Trophoblast cell (in vitro differentiated cells and primary cell): ENCODE results near the gene NFE2L2.
"Not testable (repeated sequence)": the region's sequence is repeated elsewhere in the genome, so short reads cannot be mapped to it uniquely, and the experiment has no call there.

Experiments used
- DNase-seq, 2 donors: peaks; one replicate each; pipeline ENCODE4 v3.0.0-alpha.2; 2016
- H2AFZ ChIP-seq: 2 replicates; pipeline ENCODE4 v1.6.1; 2013; ENCODE audit warnings: low read length, moderate library complexity, mild to moderate bottlenecking; ENCODE audit not compliant: insufficient read depth, poor library complexity
- H2AK5ac ChIP-seq: 2 replicates; pipeline ENCODE4 v1.6.1; 2013; ENCODE audit warnings: mild to moderate bottlenecking, low read length
- H2BK120ac ChIP-seq: 2 replicates; pipeline ENCODE4 v1.6.1; 2013; ENCODE audit warnings: low read length, mild to moderate bottlenecking, moderate library complexity; ENCODE audit not compliant: insufficient read depth, poor library complexity
- H2BK12ac ChIP-seq: 2 replicates; pipeline ENCODE4 v1.6.1; 2013; ENCODE audit warnings: mild to moderate bottlenecking, low read length, moderate library complexity
- H2BK5ac ChIP-seq: 2 replicates; pipeline ENCODE4 v1.6.1; 2013; ENCODE audit warnings: low read length, low read depth, moderate library complexity, mild to moderate bottlenecking; ENCODE audit not compliant: poor library complexity
- H3K14ac ChIP-seq: 2 replicates; pipeline ENCODE4 v1.6.1; 2013; ENCODE audit warnings: mild to moderate bottlenecking, low read length
- H3K18ac ChIP-seq: 2 replicates; pipeline ENCODE4 v1.6.1; 2013; ENCODE audit warnings: mild to moderate bottlenecking, low read length
- H3K23ac ChIP-seq: 2 replicates; pipeline ENCODE4 v1.6.1; 2013; ENCODE audit warnings: low read length
- H3K27ac ChIP-seq: 2 replicates; pipeline ENCODE4 v1.5.1; 2013; ENCODE audit warnings: low read depth, mild to moderate bottlenecking, inconsistent platforms, low read length, moderate library complexity
- H3K27me3 ChIP-seq: 2 replicates; pipeline ENCODE4 v1.6.1; 2013; ENCODE audit warnings: inconsistent platforms, mild to moderate bottlenecking, low read length, moderate library complexity; ENCODE audit not compliant: insufficient read depth
- H3K36me3 ChIP-seq, 2 experiments: 1 replicate in 1 of 2; 2 replicates in 1 of 2; pipeline ENCODE4 v1.6.1; 2013; ENCODE audit warnings: low read length in 2 of 2, mild to moderate bottlenecking in 2 of 2, moderate library complexity in 1 of 2; ENCODE audit not compliant: insufficient read depth in 2 of 2, control insufficient read depth in 1 of 2
- H3K4ac ChIP-seq: 2 replicates; pipeline ENCODE4 v1.6.1; 2013; ENCODE audit warnings: low read depth, mild to moderate bottlenecking, low read length, moderate library complexity
- H3K4me1 ChIP-seq, 2 experiments: 1 replicate in 1 of 2; 2 replicates in 1 of 2; pipeline ENCODE4 v1.6.1; 2013; ENCODE audit warnings: low read length in 2 of 2, mild to moderate bottlenecking in 2 of 2, moderate library complexity in 1 of 2; ENCODE audit not compliant: insufficient read depth in 2 of 2, control insufficient read depth in 1 of 2
- H3K4me2 ChIP-seq: 2 replicates; pipeline ENCODE4 v1.6.1; 2013; ENCODE audit warnings: inconsistent platforms, mild to moderate bottlenecking, low read length, moderate library complexity
- H3K4me3 ChIP-seq: 2 replicates; pipeline ENCODE4 v1.5.1; 2013; ENCODE audit warnings: mild to moderate bottlenecking, low read depth, low read length, inconsistent platforms
- H3K79me1 ChIP-seq: one replicate; pipeline ENCODE4 v1.6.1; 2013; ENCODE audit warnings: low read length
- H3K79me2 ChIP-seq: 2 replicates; pipeline ENCODE4 v1.6.1; 2013; ENCODE audit warnings: low read length, mild to moderate bottlenecking; ENCODE audit not compliant: control insufficient read depth, insufficient read depth, poor library complexity
- H3K9ac ChIP-seq: 2 replicates; pipeline ENCODE4 v1.6.1; 2013; ENCODE audit warnings: mild to moderate bottlenecking, low read length
- H3K9me3 ChIP-seq: 2 replicates; pipeline ENCODE4 v1.6.1; 2013; ENCODE audit warnings: low read depth, mild to moderate bottlenecking, control low read depth, inconsistent platforms, low read length; ENCODE audit not compliant: insufficient read depth
- H4K12ac ChIP-seq: 2 replicates; pipeline ENCODE4 v1.6.1; 2013; ENCODE audit warnings: low read depth, mild to moderate bottlenecking, low read length, moderate library complexity
- H4K8ac ChIP-seq: 2 replicates; pipeline ENCODE4 v1.6.1; 2013; ENCODE audit warnings: low read depth, mild to moderate bottlenecking, low read length, moderate library complexity
- H4K91ac ChIP-seq: one replicate; pipeline ENCODE4 v1.6.1; 2013; ENCODE audit warnings: low read depth, mild to moderate bottlenecking, low read length, moderate library complexity
- WGBS: extraction: QIAGEN DNeasy Blood & Tissue Kit; methylation state at CpG from one replicate; pipeline ENCODE4 v1.1.7; 2013; ENCODE audit warnings: missing lambda C conversion rate; ENCODE audit not compliant: insufficient read length, insufficient coverage; ENCODE audit errors: extremely low coverage; 5-methylcytosine and 5-hydroxymethylcytosine counted together

The NFE2L2 gene

GRCh38 chr2:177229442-177230242 lies 34.9 kb downstream of the NFE2L2 start:
- no peaks in the 10 kb centered on the region for H3K79me1 ChIP-seq
- no peak overlapping the region for H4K12ac ChIP-seq
- H2BK12ac ChIP-seq, result no peak overlapping the region
- H3K14ac ChIP-seq, result no peak overlapping the region
- no peak overlapping the region for H2BK5ac ChIP-seq
- no peak overlapping the region for H3K9ac ChIP-seq
- H2BK120ac ChIP-seq, result no peak overlapping the region
- no peaks in the 10 kb centered on the region for H3K9me3 ChIP-seq
- DNase-seq, result no peak
- H3K27ac ChIP-seq, result no peak overlapping the region
- no peaks in the 10 kb centered on the region for H3K79me2 ChIP-seq
- peaks cover 8 to 20% of the 10 kb centered on the region in 2 experiments for H3K36me3 ChIP-seq
- H4K91ac ChIP-seq, result no peak overlapping the region
- no peak overlapping the region for H4K8ac ChIP-seq
- no peak overlapping the region for H3K18ac ChIP-seq
- H2AK5ac ChIP-seq, result no peak overlapping the region
- no peak overlapping the region for H3K4me2 ChIP-seq
- H3K4ac ChIP-seq, result no peak overlapping the region
- H3K27me3 ChIP-seq, result no peaks in the 10 kb centered on the region
- no peak overlapping the region for H3K23ac ChIP-seq
- H2AFZ ChIP-seq, result no peak overlapping the region
- no peaks in the 10 kb centered on the region for H3K4me1 ChIP-seq
- WGBS, result no CpG with 5 or more reads among the region's 8 CpGs
- no peak overlapping the region for H3K4me3 ChIP-seq

- Histone ChIP-seq H3K27ac (no peak overlapping the region), H3K4ac (no peak overlapping the region), H4K12ac (no peak overlapping the region), H4K91ac (no peak overlapping the region), H2BK12ac (no peak overlapping the region), H3K4me2 (no peak overlapping the region), H2BK120ac (no peak overlapping the region), H3K23ac (no peak overlapping the region), H3K4me3 (no peak overlapping the region), H3K79me2 (no peaks in the 10 kb centered on the region), H3K36me3 (peaks cover 7 to 20% of the 10 kb centered on the region in 2 experiments), H3K9ac (no peak overlapping the region), H3K18ac (no peak overlapping the region), H2AFZ (no peak overlapping the region), H3K14ac (no peak overlapping the region), H2AK5ac (no peak overlapping the region), H4K8ac (no peak overlapping the region), H2BK5ac (no peak overlapping the region), H3K79me1 (no peaks in the 10 kb centered on the region), H3K9me3 (no peaks in the 10 kb centered on the region), H3K27me3 (no peaks in the 10 kb centered on the region), H3K4me1 (no peaks in the 10 kb centered on the region)
- DNase-seq, result no peak
- WGBS, result no CpG with 5 or more reads among the region's 2 CpGs
These were observed 38.6 kb downstream of the NFE2L2 start for GRCh38 chr2:177225965-177226360.

GRCh38 chr2:177223436-177223835 lies 41.1 kb downstream of the NFE2L2 start:
- not testable (repeated sequence) for H3K9ac ChIP-seq, H4K8ac ChIP-seq, H2BK120ac ChIP-seq, H2BK12ac ChIP-seq, H4K91ac ChIP-seq, DNase-seq, H4K12ac ChIP-seq, H3K4ac ChIP-seq, H3K79me2 ChIP-seq, H3K4me1 ChIP-seq, H3K27ac ChIP-seq, H3K79me1 ChIP-seq, H3K4me3 ChIP-seq, H3K14ac ChIP-seq, H3K23ac ChIP-seq, H3K18ac ChIP-seq, H2AFZ ChIP-seq, H3K4me2 ChIP-seq, H3K9me3 ChIP-seq, H3K27me3 ChIP-seq, H2BK5ac ChIP-seq, H2AK5ac ChIP-seq
- peaks cover 4 to 22% of the 10 kb centered on the region in 2 experiments for H3K36me3 ChIP-seq

GRCh38 chr2:177221970-177222369 lies 42.6 kb downstream of the NFE2L2 start:
- Histone ChIP-seq H3K79me1 (no peaks in the 10 kb centered on the region), H4K12ac (no peak overlapping the region), H3K27me3 (no peaks in the 10 kb centered on the region), H3K14ac (no peak overlapping the region), H3K4ac (no peak overlapping the region), H3K9ac (no peak overlapping the region), H2BK5ac (no peak overlapping the region), H3K18ac (no peak overlapping the region), H3K79me2 (no peaks in the 10 kb centered on the region), H3K4me1 (no peaks in the 10 kb centered on the region), H3K4me2 (no peak overlapping the region), H4K91ac (no peak overlapping the region), H3K9me3 (no peaks in the 10 kb centered on the region), H2AFZ (no peak overlapping the region), H3K27ac (no peak overlapping the region), H3K23ac (no peak overlapping the region), H3K36me3 (peaks cover 11 to 32% of the 10 kb centered on the region in 2 experiments), H2BK12ac (no peak overlapping the region), H4K8ac (no peak overlapping the region), H2BK120ac (no peak overlapping the region), H2AK5ac (no peak overlapping the region), H3K4me3 (no peak overlapping the region)
- no CpG with 5 or more reads among the region's 3 CpGs for WGBS
- no peak for DNase-seq
